ENCODE data around the gene FKBP9.
"Not testable (repeated sequence)": the region's sequence is repeated elsewhere in the genome, so short reads cannot be mapped to it uniquely, and the experiment has no call there.

The FKBP9 gene, protein sequence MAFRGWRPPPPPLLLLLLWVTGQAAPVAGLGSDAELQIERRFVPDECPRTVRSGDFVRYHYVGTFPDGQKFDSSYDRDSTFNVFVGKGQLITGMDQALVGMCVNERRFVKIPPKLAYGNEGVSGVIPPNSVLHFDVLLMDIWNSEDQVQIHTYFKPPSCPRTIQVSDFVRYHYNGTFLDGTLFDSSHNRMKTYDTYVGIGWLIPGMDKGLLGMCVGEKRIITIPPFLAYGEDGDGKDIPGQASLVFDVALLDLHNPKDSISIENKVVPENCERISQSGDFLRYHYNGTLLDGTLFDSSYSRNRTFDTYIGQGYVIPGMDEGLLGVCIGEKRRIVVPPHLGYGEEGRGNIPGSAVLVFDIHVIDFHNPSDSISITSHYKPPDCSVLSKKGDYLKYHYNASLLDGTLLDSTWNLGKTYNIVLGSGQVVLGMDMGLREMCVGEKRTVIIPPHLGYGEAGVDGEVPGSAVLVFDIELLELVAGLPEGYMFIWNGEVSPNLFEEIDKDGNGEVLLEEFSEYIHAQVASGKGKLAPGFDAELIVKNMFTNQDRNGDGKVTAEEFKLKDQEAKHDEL

GRCh38 chr7:32957326-32958045 lies at the start of gene FKBP9:
Gene FKBP9, plus strand, starts transcription at chr7:32957440. Its CDS starts 134 bp downstream, at chr7:32957574.
- DNase-seq (ENCODE audit: low spot score): peak; percentile 98
- peak; percentile 17 for FAIRE-seq

GRCh38 chr7:32910195-32910594 lies 47.0 kb upstream of the FKBP9 start:
- FAIRE-seq (no peak), DNase-seq (ENCODE audit: low spot score) (no peak)

DNA sequence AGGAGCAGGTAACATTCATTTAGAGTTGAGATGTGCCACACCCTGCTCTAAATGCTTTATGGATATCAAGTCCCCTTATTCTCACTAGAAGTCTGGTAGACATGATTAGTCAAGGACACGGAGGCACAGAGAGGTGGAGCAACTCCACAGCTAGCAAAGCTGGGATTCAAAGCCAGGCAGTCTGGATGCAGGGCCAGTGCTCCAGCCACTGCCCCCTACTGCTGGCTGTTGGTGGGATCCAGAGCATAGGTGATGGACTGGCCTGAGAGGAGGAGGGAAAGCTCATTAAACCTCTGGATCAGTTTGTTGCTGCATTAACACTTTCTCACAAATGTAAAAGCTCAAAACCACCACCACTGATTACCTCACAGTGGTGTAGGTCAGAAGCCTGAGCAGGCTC lies 43.1 kb upstream of the FKBP9 start:
- DNase-seq (ENCODE audit: low spot score) (no peak), FAIRE-seq (peak; percentile 77)

DNA sequence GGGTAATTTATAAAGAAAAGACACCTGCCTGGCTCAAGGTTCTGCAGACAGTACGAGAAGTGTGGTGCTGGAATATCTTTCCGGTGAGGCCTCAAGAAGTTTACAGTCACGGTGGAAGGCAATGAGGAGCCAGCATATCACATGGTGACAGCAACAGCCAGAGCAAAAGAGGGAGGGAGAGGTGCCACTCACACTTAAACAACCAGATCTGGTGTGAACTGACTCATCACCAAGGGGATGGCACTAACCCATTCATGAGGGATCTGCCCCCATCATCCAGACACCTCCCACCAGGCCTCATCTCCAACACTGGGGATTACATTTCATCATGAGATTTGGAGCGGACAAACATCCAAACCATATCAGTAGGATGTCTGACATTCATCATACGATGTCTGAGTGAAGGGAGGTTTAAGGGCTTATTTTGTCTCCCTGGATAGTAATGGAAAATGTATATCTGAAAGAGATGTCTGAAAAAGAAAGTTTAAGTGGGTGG lies 42.2 kb upstream of the FKBP9 start:
- DNase-seq (ENCODE audit: low spot score) (no peak), FAIRE-seq (no peak)

- FAIRE-seq (peak; percentile 40), DNase-seq (ENCODE audit: low spot score) (no peak)
Measured at GRCh38 chr7:32916006-32916405, 41.2 kb upstream of the FKBP9 start.

GRCh38 chr7:32916994-32917393 lies 40.2 kb upstream of the FKBP9 start:
- not testable (repeated sequence) for DNase-seq (ENCODE audit: low spot score)
- FAIRE-seq: peak; percentile 95

DNA sequence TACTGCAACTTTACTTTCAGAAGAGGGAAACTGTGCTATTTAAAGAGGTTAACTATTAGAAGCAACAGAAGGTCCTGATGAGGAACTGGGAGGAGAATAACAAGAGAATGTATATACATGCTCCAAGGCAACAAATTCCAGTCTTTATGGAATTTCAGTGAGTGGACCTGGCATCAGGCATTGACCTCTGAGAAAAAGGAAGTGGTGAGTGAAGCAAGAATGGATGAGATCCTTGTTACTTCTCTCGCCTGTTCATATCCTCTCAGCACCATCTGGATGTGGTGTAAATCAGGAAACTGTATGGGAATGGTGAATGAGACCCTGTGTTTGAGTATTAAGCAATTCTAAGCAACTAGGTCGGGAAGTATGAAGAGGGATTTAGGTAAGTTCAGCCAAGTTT lies 35.3 kb upstream of the FKBP9 start:
- peak; percentile 46 for FAIRE-seq
- DNase-seq (ENCODE audit: low spot score): no peak

GRCh38 chr7:32928785-32929298 lies 28.4 kb upstream of the FKBP9 start:
- FAIRE-seq (no peak), DNase-seq (ENCODE audit: low spot score) (no peak)

DNA sequence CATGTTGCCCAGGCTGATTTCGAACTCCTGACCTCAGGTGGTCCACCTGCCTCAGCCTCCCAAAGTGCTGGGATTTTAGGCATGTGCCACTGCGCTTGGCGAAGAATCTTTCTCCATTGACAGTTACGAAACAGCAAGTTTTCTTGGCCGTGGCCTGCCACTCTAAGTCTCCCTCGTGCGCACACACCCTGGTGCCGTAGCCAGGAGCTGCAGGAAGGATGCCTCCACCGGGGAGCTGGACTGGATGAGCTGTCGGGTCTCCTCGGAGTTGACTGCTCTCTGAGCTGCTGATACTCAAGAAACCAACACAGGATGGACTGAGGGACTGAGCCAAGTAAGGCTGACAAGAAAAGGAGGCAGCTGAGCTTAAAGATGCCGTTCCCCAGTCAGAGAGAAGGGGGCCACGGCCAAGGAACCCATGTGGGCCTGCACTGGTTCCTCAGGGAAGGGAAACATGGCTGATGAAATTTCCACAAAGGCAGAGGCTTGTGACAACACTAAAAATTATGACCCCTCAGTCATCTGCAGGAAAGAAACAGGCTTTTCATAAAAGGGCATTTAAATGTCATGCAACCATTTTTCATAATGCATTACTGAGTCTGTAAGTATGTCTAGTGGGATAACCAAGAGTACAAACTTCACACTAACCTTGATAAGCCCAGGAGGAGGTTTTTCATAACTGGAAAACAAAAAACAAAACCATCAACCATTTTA lies 27.7 kb upstream of the FKBP9 start:
- FAIRE-seq (no peak), DNase-seq (ENCODE audit: low spot score) (no peak)

DNA sequence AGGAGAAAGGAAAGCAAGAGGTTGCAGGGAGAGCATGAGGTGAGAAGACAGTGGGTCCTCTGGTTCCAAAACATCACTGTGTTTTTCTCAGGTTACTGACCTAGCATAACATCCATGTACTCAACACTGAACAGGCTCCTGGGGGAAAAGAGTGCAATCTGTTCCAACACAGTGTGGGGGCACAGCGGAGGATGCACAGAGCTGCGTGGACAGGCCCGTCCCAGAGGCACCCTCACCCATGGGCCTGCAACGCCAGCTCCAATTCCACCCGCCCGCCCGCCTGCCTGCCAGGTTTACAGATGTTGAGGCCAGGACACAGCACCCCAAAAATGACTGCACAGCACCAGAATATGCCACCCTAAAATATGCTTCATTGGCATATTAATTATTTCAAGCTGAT lies 26.9 kb upstream of the FKBP9 start:
- no peak for FAIRE-seq
- DNase-seq (ENCODE audit: low spot score): no peak

DNA sequence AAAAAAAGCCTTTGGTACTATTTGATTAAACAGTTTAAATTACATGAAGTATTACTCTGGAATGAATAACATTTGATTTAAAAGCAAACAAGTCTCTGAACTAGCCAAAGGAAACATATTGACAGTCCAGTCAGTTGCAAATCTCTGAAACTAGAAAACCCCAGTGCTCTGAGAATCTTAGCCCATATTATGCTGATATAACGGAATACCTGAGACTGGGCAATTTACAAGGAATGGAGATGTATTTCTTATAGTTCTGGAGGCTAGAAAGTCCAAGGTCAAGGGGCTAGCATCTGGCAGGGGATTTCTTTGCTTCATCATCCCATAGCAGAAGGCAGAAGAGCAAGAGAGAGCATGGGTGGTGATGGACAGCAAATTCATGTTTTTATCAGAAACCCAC lies 21.7 kb upstream of the FKBP9 start:
- FAIRE-seq: no peak
- DNase-seq (ENCODE audit: low spot score): no peak

- no peak for DNase-seq (ENCODE audit: low spot score)
- no peak for FAIRE-seq
Measured at GRCh38 chr7:32936689-32937088, 20.6 kb upstream of the FKBP9 start.

DNA sequence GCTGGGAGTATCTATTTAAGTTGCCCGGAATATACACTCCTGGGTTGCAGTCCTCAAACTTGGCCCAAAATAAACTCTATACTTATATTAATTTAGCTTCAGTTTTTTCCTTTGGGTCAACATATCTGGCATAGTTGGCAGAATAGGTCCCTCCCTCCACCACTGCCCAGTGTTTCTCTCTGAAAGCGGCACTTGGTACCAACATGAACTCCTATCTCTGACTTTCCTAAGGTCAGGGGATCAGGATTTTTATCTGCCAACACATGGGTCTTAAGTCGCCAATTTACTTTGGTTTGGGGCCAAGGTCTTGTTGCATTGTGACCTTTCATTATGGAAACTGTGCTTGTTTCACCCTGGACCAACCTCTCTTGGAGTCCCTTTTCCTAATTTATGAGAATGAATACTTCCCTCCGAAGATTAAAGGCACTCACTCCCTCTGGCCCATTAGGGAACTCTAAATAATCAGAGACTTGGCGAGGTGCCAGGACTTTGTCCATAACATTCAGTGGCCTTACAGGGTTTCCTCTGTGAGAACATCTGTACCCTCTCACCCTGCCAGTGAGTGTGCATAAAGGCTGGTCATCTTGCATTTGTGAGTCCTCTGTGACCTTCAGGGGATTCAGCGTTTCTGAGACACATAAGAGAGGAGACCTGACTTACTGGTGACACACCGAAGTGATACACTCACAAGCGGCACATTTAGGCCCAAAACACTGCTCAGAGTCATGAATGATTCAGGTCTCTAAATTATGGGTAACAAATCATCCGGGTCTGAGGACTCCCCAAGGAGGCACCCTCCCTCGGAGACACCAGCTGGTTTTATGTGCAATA lies 19.7 kb upstream of the FKBP9 start:
- FAIRE-seq: no peak
- DNase-seq (ENCODE audit: low spot score): no peak

DNA sequence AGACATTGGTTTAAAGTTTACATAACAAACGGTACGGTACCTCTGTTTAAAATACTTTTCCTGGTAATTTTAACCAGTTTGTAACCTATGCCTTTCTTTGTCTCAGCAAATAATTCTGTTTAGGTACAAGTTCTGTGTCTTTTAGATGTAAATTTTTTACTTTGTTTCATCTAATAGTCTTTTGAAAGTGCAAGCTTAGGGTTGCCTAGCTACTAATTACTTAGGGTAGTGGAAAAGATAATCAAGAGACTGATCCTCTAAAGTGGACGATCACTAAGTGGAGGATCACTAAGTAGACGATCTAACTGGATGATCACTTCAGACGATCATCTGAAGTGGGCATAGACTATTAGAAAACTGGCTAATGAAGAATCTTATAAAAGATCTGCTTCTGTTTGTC lies 16.1 kb upstream of the FKBP9 start:
- DNase-seq (ENCODE audit: low spot score): no peak
- no peak for FAIRE-seq

GRCh38 chr7:32941681-32942414 lies 15.4 kb upstream of the FKBP9 start:
- FAIRE-seq (no peak), DNase-seq (ENCODE audit: low spot score) (peak; percentile 20)

- no peak for FAIRE-seq
- peak; percentile 94 for DNase-seq (ENCODE audit: low spot score)
Measured at GRCh38 chr7:32942415-32943251, 14.6 kb upstream of the FKBP9 start.

DNA sequence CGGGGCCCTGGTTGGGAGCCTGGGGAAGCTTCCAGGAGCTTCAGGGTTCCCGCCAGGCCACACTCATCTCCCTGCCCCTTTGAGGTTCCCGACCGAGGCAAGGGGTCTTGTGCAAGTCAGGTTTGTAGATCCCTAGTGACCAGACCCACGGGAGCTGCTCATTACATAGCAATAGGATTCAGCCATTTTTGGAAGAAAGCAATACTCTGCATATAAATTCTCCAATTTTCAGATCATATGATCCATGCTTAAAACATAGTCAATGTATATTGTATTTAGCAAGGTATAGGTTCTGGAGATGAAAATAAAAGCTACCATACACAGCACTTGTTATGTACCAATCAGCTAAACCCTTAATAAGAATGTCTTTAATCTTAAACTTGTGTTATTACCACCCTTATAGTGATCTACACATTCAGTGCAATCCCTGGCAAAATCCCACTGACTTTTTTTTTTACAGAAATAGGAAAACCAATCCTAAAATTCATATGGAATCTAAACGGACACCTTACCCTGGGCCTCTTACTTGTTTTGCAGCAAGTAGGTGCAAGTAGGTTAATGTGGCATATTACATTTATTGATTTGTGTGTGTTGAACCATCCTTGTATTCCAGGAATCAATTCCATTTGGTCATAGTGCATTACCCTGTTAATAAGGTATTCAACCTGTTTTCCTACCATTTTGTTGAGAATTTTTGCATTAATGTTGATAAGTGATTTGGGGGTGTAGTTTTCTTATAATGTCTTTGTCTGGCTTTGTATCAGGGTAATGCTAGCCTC lies 13.8 kb upstream of the FKBP9 start:
- DNase-seq (ENCODE audit: low spot score): no peak
- FAIRE-seq: no peak

GRCh38 chr7:32947420-32947983 lies 9.7 kb upstream of the FKBP9 start:
- FAIRE-seq (no peak), DNase-seq (ENCODE audit: low spot score) (no peak)

Measured in urothelium cell line (cell line).